MM.1S (cell line): Measurements from ENCODE around the gene P2RX2.

ENCODE experiments used
- EZH2 ChIP-seq: fragments of 300-600 bp; sonication (generic); optimal IDR thresholded peaks from 2 replicates; pipeline ENCODE3; 2017; ENCODE audit warnings: low read depth, mild to moderate bottlenecking, antibody characterized with exemption, low read length, mixed read lengths
- TF ChIP-seq, protein P1 (sequence below): fragments of 300-600 bp; sonication (generic); IDR thresholded peaks from 2 replicates; pipeline ENCODE4 v1.5.1; 2016; ENCODE audit warnings: antibody characterized with exemption, low read length, mixed read lengths

DNA sequence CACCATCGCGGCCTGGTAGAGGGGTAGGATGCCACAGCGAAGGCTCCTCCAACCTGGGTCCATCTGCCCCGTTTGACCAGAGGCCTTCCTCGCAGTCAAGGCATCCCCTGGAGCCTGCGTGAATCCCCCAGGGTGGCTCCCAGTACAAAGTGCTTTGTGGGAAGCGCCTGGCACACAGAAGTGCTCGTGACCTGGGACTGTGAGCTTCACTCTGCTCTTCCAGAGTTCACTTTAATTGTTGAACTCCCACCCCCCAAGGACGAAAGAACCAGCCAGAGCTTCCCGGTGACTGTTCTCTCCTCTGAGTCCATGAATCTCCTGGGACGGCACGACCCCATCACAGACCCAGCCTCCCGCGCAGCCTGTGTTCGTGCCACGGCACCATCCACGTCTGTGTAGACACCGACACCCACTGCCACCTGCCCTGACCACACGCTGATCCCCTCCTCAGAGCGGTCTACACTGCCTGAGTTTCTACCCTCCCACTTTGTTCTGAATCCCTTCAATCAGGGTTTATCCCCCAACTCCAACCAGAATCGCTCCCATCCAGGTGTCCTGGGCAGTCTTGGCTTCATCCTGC lies 15.9 kb downstream of the P2RX2 start:
- TF ChIP-seq, protein P1, sequence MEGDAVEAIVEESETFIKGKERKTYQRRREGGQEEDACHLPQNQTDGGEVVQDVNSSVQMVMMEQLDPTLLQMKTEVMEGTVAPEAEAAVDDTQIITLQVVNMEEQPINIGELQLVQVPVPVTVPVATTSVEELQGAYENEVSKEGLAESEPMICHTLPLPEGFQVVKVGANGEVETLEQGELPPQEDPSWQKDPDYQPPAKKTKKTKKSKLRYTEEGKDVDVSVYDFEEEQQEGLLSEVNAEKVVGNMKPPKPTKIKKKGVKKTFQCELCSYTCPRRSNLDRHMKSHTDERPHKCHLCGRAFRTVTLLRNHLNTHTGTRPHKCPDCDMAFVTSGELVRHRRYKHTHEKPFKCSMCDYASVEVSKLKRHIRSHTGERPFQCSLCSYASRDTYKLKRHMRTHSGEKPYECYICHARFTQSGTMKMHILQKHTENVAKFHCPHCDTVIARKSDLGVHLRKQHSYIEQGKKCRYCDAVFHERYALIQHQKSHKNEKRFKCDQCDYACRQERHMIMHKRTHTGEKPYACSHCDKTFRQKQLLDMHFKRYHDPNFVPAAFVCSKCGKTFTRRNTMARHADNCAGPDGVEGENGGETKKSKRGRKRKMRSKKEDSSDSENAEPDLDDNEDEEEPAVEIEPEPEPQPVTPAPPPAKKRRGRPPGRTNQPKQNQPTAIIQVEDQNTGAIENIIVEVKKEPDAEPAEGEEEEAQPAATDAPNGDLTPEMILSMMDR, result no peak
- TF ChIP-seq EZH2, result no peak
